Measurements from ENCODE around the gene KCNIP1.

GRCh38 chr5:170495825-170496661 lies 7.8 kb upstream of the KCNIP1 start:
- no peak for TF ChIP-seq POLR2A (IDR thresholded peaks at IDR 0.05; ENCODE audit: low read length)
- TF ChIP-seq GATA1 (IDR thresholded peaks at IDR 0.05; ENCODE audit: low read depth, low read length): no peak

All from erythroblast (primary cell).